ENCODE measurements around the gene INSR. TPM values are rescaled to one million over a fixed set of nuclear protein-coding genes. Genes with fewer than 3 reads are reported as not detected.

Gene INSR
- total and polyA plus RNA-seq, 12 donors: 20.2 to 157 (median 99.0) TPM

DNA sequence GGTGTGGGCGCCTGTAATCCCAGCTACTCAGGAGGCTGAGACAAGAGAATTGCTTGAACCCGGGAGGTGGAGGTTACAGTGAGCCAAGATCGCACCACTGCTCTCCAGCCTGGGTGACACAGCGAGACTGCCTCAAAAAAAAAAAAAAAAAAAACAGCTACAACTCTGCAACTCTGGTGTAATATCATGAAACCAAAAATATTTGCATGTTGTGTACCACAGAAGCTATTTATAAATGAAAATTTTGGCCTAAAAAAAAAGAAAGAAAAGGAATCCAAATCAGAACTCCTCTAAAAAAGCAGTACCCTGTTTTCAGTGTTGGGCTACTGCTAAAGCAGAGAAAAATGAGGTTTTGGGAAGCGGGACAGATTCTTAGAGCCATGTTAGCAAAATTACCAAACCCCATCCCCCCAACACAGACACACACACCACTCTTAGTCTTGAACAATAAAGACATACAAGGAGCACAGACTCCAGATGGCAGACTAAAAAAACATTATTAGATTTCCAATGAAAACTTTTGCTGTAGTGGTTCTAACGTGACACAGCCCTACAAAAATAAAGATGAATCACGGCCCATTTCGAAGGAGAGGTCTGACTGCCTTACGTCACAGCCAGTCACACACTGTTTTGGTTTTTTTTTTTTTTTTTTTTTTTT is 51.5 kb downstream of the INSR start:
- Histone ChIP-seq H3K9me3 (peaks cover 0 to 20% (median 7%) of the 10 kb centered on the region in 11 donors), H3K36me3 (no peaks in the 10 kb centered on the region), H3K27ac (peak overlapping the region in 6 of 10 donors; percentile 42 to 71 (median 66)), H3K4me1 (peaks cover 0 to 48% (median 21%) of the 10 kb centered on the region in 9 donors), H3K4me3 (peak overlapping the region in 1 of 10 donors; percentile 16), H3K27me3 (no peaks in the 10 kb centered on the region)
- ATAC-seq: peak; percentile 48 to 83 (median 72)
- TF ChIP-seq, protein P1, sequence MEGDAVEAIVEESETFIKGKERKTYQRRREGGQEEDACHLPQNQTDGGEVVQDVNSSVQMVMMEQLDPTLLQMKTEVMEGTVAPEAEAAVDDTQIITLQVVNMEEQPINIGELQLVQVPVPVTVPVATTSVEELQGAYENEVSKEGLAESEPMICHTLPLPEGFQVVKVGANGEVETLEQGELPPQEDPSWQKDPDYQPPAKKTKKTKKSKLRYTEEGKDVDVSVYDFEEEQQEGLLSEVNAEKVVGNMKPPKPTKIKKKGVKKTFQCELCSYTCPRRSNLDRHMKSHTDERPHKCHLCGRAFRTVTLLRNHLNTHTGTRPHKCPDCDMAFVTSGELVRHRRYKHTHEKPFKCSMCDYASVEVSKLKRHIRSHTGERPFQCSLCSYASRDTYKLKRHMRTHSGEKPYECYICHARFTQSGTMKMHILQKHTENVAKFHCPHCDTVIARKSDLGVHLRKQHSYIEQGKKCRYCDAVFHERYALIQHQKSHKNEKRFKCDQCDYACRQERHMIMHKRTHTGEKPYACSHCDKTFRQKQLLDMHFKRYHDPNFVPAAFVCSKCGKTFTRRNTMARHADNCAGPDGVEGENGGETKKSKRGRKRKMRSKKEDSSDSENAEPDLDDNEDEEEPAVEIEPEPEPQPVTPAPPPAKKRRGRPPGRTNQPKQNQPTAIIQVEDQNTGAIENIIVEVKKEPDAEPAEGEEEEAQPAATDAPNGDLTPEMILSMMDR (IDR thresholded peaks at IDR 0.05): no peak
- WGBS, 2 donors: 56 to 61% methylated on average over 9 of the region's 9 CpGs
- DNase-seq: peak in 1 of 2 donors; percentile 32
- intact Hi-C loops (cut with DNase I): no loop called here

DNA sequence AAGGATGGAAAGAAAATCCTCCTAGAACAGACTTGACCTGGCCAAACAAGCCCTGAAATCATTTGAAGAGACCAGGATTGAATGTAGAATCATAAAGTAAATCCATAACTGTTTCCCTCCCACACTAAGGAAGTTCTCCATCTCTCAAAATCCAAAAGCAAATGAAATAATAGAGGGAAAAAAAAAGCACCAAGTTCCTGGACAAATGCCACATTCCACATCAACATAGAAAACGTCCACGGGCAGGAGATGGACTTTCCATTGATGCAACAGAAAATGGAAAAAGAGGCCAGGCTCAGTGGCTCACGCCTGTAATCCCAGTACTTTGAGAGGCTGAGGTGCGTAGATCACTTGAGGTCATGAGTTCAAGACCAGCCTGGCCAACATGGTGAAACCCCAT is 56.2 kb downstream of the INSR start:
- WGBS, 2 donors: 46 to 50% methylated on average over 4 of the region's 4 CpGs
- no peaks in the 10 kb centered on the region for H3K36me3 ChIP-seq

DNA sequence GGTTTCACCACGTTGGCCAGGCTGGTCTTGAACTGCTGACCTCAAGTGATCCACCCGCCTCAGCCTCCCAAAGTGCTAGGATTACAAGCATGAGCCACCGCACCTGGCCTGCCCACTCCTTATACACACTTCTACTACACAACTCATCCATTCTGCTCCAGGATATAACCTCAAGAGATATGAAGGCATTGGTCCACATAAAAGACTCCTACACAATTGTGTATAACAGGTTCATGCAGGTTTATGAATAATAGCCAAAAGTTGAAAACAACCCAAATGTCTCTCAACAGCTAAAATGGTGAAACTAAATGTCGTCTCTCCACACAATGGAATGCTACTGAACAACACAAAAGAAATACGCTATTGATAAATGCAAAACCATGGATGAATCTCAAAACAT is 58.1 kb downstream of the INSR start:
- intact Hi-C loops (cut with DNase I): loop anchor here in 1 of 10 donors (10.0 kb wide), 1 partner anchor 49 kb away; no protein-coding TSS in a partner anchor
- peaks cover 0 to 46% (median 12%) of the 10 kb centered on the region in 9 donors for H3K4me1 ChIP-seq
- TF ChIP-seq, protein P1 (IDR thresholded peaks at IDR 0.05): no peak
- peaks cover 0 to 10% (median 0%) of the 10 kb centered on the region in 11 donors for H3K9me3 ChIP-seq
- H3K36me3 ChIP-seq: no peaks in the 10 kb centered on the region
- no peaks in the 10 kb centered on the region for H3K27me3 ChIP-seq
- DNase-seq (no peak), ATAC-seq (no peak)
- WGBS, 2 donors: 73% methylated on average over 5 of the region's 5 CpGs
- no peak overlapping the region for H3K4me3 ChIP-seq
- H3K27ac ChIP-seq: no peak overlapping the region

More for the DNA sequence above, 56.2 kb downstream of the INSR start:
- DNase-seq (no peak), ATAC-seq (no peak)
- intact Hi-C loops (cut with DNase I): loop anchor here in 1 of 10 donors (10.0 kb wide), 1 partner anchor 47 kb away; no protein-coding TSS in a partner anchor
- H3K9me3 ChIP-seq: peaks cover 0 to 10% (median 0%) of the 10 kb centered on the region in 11 donors
- no peaks in the 10 kb centered on the region for H3K27me3 ChIP-seq
- no peak overlapping the region for H3K4me3 ChIP-seq
- H3K4me1 ChIP-seq: peaks cover 0 to 43% (median 10%) of the 10 kb centered on the region in 9 donors
- H3K27ac ChIP-seq: no peak overlapping the region
- TF ChIP-seq, protein P1 (IDR thresholded peaks at IDR 0.05): no peak

DNA sequence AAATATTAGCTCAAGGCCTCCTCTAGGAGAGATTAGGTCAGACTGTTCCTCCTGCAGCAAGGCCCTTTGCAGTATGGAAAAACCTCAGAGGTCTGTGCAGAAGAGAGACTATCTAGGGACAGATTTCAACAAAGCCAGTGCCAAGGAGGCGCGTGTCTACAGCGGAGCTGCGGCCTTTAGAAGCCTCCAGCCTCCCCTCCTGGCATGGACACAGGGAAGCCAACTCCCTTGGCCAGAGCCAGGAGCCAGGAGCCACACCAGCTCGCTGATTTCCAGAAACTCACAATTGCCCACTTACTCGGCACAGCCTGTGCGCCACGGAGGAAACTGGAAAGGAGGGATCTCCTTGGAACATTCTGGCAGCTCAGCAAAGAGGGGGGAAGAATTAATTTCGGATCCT is 63.4 kb downstream of the INSR start:
- H3K36me3 ChIP-seq: no peaks in the 10 kb centered on the region
- DNase-seq (peak; percentile 60 to 73), ATAC-seq (peak; percentile 78 to 95 (median 88))
- H3K4me3 ChIP-seq: no peak overlapping the region
- intact Hi-C loops (cut with DNase I): loop anchor here in 1 of 10 donors (10.0 kb wide), 1 partner anchor 54 kb away; no protein-coding TSS in a partner anchor
- TF ChIP-seq, protein P1 (IDR thresholded peaks at IDR 0.05): no peak
- H3K27me3 ChIP-seq: no peaks in the 10 kb centered on the region
- H3K27ac ChIP-seq: peak overlapping the region in 8 of 10 donors; percentile 15 to 71 (median 38)
- 28 to 48% methylated on average over 9 of the region's 9 CpGs for WGBS, 2 donors
- peaks cover 4 to 86% (median 35%) of the 10 kb centered on the region in 9 donors for H3K4me1 ChIP-seq
- H3K9me3 ChIP-seq: no peaks in the 10 kb centered on the region

All from heart right ventricle (tissue), 16 donors.